Tibial nerve (tissue), 4 donors: ENCODE data around the gene C16orf54.

Experiments used
- CTCF ChIP-seq, 5 experiments: fragments of 200-600 bp in 3 of 5; fragments of 450-650 bp in 2 of 5; sonication (generic) in 3 of 5; IDR thresholded peaks; one replicate each; pipeline ENCODE4 v1.5.1; 2016 to 2019; ENCODE audit warnings: antibody characterized with exemption in 5 of 5, mild to moderate bottlenecking in 3 of 5, moderate library complexity in 2 of 5
- EP300 ChIP-seq, 2 donors: sonication (generic); formaldehyde crosslinking; IDR thresholded peaks; one replicate each; pipeline ENCODE4 v1.6.1; 2017; ENCODE audit warnings: antibody characterized with exemption in 2 of 2, mild to moderate bottlenecking in 1 of 2
- POLR2A ChIP-seq, 2 donors: fragments of 450-650 bp; IDR thresholded peaks; one replicate each; pipeline ENCODE4 v1.6.1; 2017; ENCODE audit warnings: antibody characterized with exemption in 2 of 2, mild to moderate bottlenecking in 2 of 2, moderate library complexity in 2 of 2

GRCh38 chr16:29769507-29769906 lies 23.7 kb upstream of the C16orf54 start:
- no peak for TF ChIP-seq POLR2A (IDR thresholded peaks at IDR 0.05)
- TF ChIP-seq CTCF (IDR thresholded peaks at IDR 0.05), result no peak
- TF ChIP-seq EP300 (IDR thresholded peaks at IDR 0.05), result no peak
